ENCODE data around the gene WIPI1.
"Not testable (repeated sequence)": the region's sequence is repeated elsewhere in the genome, so short reads cannot be mapped to it uniquely, and the experiment has no call there.

The WIPI1 gene

GRCh38 chr17:68413597-68414560, 43.4 kb downstream of the WIPI1 start:
- peak overlapping the region; percentile 51 for H3K4me3 ChIP-seq (ENCODE audit: low read depth, low read length)
- peak; percentile 78 for DNase-seq (ENCODE audit: low read depth)

GRCh38 chr17:68407656-68408055, 49.6 kb downstream of the WIPI1 start:
- not testable (repeated sequence) for DNase-seq (ENCODE audit: low read depth); H3K4me3 ChIP-seq (ENCODE audit: low read depth, low read length)

DNA sequence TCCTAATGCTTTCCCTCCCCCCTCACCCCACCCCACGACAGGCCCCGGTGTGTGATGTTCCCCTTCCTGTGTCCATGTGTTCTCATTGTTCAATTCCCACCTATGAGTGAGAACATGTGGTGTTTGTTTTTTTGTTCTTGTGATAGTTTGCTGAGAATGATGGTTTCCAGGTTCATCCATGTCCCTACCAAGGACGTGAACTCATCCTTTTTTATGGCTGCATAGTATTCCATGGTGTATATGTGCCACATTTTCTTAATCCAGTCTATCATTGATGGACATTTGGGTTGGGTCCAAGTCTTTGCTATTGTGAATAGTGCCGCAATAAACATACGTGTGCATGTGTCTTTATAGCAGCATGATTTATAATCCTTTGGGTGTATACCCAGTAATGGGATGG, 53.5 kb downstream of the WIPI1 start:
- DNase-seq (ENCODE audit: low read depth); H3K4me3 ChIP-seq (ENCODE audit: low read depth, low read length): not testable (repeated sequence)

- no peak for DNase-seq (ENCODE audit: low read depth)
- TF ChIP-seq, protein P1, sequence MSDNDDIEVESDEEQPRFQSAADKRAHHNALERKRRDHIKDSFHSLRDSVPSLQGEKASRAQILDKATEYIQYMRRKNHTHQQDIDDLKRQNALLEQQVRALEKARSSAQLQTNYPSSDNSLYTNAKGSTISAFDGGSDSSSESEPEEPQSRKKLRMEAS (IDR thresholded peaks at IDR 0.05; ENCODE audit: low read depth, low read length): no peak
- TF ChIP-seq POLR2A (IDR thresholded peaks at IDR 0.05; ENCODE audit: extremely low read depth, insufficient read length): no peak
- TF ChIP-seq, protein P2, sequence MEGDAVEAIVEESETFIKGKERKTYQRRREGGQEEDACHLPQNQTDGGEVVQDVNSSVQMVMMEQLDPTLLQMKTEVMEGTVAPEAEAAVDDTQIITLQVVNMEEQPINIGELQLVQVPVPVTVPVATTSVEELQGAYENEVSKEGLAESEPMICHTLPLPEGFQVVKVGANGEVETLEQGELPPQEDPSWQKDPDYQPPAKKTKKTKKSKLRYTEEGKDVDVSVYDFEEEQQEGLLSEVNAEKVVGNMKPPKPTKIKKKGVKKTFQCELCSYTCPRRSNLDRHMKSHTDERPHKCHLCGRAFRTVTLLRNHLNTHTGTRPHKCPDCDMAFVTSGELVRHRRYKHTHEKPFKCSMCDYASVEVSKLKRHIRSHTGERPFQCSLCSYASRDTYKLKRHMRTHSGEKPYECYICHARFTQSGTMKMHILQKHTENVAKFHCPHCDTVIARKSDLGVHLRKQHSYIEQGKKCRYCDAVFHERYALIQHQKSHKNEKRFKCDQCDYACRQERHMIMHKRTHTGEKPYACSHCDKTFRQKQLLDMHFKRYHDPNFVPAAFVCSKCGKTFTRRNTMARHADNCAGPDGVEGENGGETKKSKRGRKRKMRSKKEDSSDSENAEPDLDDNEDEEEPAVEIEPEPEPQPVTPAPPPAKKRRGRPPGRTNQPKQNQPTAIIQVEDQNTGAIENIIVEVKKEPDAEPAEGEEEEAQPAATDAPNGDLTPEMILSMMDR (IDR thresholded peaks at IDR 0.05; ENCODE audit: low read depth, low read length): no peak
- TF ChIP-seq MYC (IDR thresholded peaks at IDR 0.05; ENCODE audit: low read depth, low read length): no peak
- H3K4me3 ChIP-seq (ENCODE audit: low read depth, low read length): no peak overlapping the region
Measured at GRCh38 chr17:68403122-68403521, 54.2 kb downstream of the WIPI1 start.

DNA sequence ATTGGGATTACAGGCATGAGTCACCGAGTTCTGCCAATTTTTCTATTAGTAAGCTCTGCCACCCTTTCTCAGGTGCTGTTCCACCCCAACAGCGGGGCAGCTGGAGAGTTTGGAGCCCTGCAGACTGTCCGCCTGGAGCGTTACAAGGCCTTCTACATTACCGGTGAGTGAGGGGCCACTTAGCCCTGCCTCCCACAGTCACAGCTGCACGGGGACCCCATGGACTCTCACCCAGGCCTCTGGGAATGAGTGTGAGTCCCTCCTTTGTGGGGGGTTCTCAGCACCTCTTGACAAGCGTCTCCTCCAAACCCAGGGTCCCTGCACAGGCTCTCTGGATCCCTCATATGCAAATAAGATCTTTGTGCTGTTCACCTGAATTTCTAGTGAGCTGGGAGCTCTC, 56.0 kb downstream of the WIPI1 start:
- TF ChIP-seq POLR2A (IDR thresholded peaks at IDR 0.05; ENCODE audit: extremely low read depth, insufficient read length) (no peak), MYC (IDR thresholded peaks at IDR 0.05; ENCODE audit: low read depth, low read length) (no peak)
- TF ChIP-seq, protein P1 (IDR thresholded peaks at IDR 0.05; ENCODE audit: low read depth, low read length): no peak
- no peak for DNase-seq (ENCODE audit: low read depth)
- no peak overlapping the region for H3K4me3 ChIP-seq (ENCODE audit: low read depth, low read length)

DNA sequence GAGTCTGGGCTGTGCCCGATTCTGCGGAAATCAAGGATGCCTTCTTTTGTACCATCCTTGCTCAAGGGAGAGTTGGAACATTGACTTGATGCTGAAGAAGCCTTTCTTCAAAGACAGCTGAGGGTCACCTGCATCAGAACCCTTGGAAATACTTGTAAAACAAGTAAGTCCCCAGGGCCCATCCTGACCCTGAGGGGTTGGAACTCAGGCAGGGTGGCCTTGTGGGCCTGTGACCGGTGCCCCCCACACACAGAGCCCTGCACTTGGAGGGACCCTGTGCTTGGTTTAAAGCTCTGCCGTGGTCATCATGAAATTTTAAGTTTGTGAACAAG, 56.9 kb downstream of the WIPI1 start:
- TF ChIP-seq MYC (IDR thresholded peaks at IDR 0.05; ENCODE audit: low read depth, low read length) (no peak), POLR2A (IDR thresholded peaks at IDR 0.05; ENCODE audit: extremely low read depth, insufficient read length) (no peak)
- TF ChIP-seq, protein P1 (IDR thresholded peaks at IDR 0.05; ENCODE audit: low read depth, low read length): no peak
- no peak overlapping the region for H3K4me3 ChIP-seq (ENCODE audit: low read depth, low read length)
- no peak for DNase-seq (ENCODE audit: low read depth)

- no peak for DNase-seq (ENCODE audit: low read depth)
- no peak overlapping the region for H3K4me3 ChIP-seq (ENCODE audit: low read depth, low read length)
- TF ChIP-seq MYC (IDR thresholded peaks at IDR 0.05; ENCODE audit: low read depth, low read length) (no peak), POLR2A (IDR thresholded peaks at IDR 0.05; ENCODE audit: extremely low read depth, insufficient read length) (no peak)
- TF ChIP-seq, protein P1 (IDR thresholded peaks at IDR 0.05; ENCODE audit: low read depth, low read length): no peak
- TF ChIP-seq, protein P2 (IDR thresholded peaks at IDR 0.05; ENCODE audit: low read depth, low read length): no peak
Measured at GRCh38 chr17:68399638-68400403, 57.5 kb downstream of the WIPI1 start.

DNA sequence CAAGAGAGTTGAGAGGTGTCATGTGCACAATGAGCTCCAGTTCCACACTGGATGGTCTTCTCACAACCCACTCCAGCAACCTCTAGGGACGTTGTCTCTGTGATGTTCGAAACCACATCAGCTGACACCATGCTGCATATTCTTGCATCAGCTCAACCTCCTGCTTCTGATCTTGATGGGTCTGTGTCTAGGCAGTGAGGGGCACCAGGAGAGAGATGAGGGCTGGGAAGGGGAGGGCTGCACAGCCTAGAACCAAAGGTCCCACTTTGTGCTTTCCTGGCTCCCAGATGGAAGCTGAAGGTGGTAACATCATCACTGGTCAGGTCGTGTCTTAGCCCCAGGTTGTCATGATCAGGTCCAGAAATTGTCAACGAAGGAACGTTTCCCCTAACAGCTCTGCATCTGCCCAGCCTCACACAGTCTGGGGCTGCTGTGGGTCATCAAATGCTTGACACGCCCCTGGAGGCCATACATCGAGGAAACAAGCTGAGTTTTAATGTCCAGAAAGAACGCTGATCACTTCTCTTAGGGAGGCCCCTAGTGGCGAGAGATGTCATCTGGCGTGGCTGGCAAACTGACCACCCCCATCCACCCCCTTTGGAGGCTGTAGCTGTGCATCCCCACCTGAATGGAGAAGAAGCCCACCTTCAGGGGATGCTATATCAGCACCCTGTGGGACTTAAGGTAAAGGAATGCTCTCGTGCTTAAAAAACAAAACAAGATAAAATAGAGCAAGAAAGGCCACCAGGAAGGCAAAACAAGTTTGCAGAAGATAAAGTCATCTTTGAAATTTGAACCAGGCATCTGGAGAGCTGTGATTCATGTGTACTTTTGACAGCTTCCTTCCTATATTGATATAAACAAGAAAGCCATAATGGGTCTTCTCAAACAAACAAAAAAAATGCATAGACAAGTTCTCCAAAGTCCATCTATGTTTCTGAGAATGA, 58.3 kb downstream of the WIPI1 start:
- TF ChIP-seq POLR2A (IDR thresholded peaks at IDR 0.05; ENCODE audit: extremely low read depth, insufficient read length): no peak
- TF ChIP-seq, protein P1 (IDR thresholded peaks at IDR 0.05; ENCODE audit: low read depth, low read length): peak; percentile 5; the same call in 1 of the 2 replicates
- TF ChIP-seq, protein P2 (IDR thresholded peaks at IDR 0.05; ENCODE audit: low read depth, low read length): peak; percentile 80
- no peak for TF ChIP-seq MYC (IDR thresholded peaks at IDR 0.05; ENCODE audit: low read depth, low read length)
- peak; percentile 85 for DNase-seq (ENCODE audit: low read depth)
- no peak overlapping the region for H3K4me3 ChIP-seq (ENCODE audit: low read depth, low read length)

Data from NB4 (cell line).